Activated CD4-positive, CD25-positive, alpha-beta regulatory T cell treated with anti-CD3 and anti-CD28 coated beads, Interleukin-2, amount 50 U/mL, for 24 hours (primary cell): Measurements from ENCODE around the gene STRBP.

Experiments
- ATAC-seq, 2 donors: fragments of 150-1000 bp; cut with Tn5 transposase; one replicate each; pipeline ENCODE4 v1.10.0; 2021; ENCODE audit warnings: mild to moderate bottlenecking in 1 of 2, moderate library complexity in 1 of 2

Gene STRBP

DNA sequence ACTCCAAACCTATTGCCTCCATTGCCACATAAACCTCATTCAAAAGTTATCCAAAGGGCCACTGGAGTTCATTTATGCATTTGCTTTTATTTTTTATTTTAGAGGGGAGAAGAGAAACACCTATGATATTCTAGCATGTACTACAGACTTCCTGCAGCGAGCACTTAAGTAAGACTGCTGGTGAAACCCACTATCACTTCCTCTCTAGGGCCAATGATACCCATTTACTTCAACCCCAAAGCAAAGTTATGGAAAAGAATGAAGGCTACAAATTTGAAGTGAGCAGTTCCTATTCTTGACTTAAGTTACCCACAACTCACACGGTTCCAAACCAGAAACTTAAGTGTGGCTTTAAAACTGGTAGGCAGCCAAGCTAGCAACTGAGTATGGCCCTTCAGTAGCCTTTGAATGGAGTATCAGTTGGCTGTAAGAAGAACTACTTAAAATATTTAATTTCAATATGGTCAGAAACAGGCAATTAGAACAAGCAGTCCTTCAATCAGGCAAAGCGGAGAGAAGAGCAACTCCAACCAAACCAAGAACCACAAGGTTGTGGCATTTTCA, 140.8 kb downstream of the STRBP start:
- ATAC-seq = no peak

DNA sequence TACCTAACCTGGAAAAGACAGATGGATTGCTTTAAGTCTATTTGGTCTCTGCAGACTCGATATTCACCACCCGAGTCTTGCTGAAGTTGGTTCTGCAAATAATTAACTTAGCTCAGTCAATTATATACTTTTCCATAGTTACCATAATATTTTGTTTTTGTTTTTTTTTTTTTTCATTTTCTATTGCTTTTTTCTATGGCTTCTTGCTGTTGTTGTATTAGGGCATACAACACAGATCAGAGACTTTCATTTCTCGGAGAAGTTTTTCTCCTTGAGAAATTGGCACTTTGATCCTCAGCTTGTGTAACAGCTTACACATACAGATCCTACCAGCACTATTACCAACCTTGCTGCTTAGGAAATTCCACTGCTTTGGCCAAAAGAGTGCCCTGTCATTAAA, 146.9 kb downstream of the STRBP start:
- ATAC-seq = no peak

DNA sequence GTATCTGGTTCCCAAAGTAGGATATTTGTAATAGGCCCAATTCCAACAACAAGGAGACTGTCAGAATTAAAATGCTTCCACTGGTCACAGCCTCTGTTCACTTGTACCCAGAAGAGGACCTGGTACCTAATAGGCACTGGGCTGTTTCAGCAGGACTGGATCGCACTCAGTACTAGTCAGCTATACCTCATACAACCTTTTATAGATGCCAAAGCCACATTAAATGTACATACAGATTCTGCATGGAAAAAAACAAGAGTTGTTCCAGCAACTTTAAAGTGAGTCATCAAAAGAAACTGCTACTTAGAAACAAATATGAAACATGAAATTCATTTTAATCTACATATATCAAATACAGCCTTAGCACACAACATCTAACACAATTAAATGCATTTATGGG, 147.4 kb downstream of the STRBP start:
- ATAC-seq = no peak

DNA sequence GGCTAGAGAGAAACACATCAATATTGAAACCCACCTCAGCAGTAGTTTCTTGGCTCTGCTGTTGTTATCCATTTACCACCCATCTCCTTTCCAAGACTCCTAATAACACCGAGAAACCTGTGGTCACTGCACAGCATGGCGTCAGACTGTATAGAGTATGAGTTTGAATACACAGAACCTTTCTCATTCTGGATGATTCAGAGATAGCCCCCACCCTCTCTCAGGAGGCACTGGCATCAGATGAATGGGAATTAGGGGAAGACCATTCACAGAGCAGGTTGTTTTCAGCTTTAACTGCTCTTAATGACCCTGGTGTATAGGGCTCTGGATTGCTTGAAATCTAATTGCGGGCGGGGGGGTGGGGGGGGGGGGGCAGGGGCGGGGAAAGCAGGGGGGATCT, 148.3 kb downstream of the STRBP start:
- ATAC-seq = no peak

DNA sequence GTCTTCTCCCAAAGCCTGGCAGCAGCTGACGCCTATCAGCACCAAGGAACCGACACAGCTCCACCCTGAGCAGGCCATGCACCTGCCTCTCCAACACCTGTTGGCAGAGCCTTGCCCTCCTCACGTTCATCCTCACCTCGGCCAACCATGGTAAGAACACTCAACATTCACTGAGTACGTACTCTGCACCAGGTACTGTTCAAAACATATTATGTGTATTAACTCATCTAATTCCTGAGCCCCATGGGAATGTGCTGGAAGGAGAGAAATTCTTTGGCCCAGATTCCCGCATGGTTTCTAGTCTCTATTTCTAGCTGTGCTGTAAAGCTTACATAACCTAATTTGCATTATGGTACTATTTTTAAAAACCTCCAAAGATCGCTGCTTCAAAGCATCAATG, 148.8 kb downstream of the STRBP start:
- ATAC-seq = no peak

DNA sequence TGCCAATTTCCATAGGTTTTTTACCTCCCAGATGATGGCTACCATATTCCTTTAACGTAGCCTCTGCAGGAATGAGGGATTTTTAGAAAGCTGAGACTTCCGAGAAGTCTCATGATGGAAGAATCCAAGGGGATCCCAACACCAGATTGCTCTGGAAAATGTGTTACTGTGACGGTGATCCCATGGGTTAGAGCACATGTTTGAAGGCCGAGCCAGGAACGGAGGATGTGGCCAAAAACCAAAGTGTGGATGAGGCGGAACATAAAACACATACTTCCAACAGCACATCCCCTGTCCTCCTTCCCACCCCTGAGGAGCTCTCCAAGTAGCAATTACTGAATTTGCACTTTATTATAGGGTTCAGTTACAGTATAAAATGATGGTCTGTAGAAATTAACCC, 152.3 kb downstream of the STRBP start:
- no peak for ATAC-seq

DNA sequence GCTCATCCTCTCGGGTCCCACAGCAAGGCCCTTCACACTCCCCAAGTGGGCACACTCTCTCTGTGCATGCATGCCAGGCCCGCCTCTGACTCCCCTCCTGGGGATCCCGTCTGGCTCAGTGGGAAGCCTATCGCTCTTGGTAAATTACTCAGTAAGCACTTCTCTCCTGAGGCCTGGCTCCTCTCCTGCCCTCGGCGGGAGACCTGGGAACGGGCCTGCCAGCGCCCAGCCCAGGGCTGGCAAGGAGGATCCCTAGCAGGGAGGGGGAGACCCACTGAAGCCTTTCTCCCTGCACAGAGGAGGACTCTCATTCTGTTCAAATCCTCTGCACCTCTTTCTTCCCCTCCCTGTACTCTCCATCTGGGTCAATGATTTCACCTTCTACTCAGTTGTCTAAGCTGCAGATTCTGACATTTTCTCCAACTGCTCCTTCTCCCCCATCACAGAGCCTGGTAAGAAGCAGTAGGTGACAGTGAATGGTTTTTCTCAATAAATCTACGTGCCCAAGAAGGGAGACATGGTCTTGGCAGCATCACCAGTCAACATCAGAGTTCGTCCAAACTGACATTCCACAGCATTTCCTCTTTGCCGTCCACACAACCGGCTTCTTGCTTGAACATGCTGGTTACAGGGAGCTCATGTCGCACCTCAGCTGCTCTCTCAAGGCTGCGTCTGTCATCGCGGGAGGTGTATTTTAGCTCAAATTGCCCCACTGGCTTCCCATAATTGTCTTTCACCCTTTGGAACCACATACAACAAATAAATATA, 153.1 kb downstream of the STRBP start:
- ATAC-seq = no peak

DNA sequence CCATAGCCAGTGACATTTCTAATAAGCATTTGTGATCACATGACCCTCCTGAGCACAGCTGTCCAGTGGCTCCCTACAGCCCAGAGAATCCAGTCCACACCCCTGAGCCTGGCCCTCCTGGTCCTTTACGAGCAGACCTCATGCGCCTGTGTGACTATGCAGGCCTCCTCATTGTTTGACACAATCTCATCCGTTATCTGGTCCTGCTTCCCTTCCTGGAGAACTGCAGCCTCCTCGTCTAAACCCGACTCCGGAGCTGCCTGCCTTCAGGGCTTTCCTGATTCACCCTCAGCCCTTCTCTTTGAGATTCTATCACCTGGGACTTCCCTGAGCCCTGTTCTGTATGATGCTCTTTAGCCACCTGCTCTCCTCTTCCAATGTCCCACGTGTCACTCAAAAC, 155.2 kb downstream of the STRBP start:
- ATAC-seq = no peak

DNA sequence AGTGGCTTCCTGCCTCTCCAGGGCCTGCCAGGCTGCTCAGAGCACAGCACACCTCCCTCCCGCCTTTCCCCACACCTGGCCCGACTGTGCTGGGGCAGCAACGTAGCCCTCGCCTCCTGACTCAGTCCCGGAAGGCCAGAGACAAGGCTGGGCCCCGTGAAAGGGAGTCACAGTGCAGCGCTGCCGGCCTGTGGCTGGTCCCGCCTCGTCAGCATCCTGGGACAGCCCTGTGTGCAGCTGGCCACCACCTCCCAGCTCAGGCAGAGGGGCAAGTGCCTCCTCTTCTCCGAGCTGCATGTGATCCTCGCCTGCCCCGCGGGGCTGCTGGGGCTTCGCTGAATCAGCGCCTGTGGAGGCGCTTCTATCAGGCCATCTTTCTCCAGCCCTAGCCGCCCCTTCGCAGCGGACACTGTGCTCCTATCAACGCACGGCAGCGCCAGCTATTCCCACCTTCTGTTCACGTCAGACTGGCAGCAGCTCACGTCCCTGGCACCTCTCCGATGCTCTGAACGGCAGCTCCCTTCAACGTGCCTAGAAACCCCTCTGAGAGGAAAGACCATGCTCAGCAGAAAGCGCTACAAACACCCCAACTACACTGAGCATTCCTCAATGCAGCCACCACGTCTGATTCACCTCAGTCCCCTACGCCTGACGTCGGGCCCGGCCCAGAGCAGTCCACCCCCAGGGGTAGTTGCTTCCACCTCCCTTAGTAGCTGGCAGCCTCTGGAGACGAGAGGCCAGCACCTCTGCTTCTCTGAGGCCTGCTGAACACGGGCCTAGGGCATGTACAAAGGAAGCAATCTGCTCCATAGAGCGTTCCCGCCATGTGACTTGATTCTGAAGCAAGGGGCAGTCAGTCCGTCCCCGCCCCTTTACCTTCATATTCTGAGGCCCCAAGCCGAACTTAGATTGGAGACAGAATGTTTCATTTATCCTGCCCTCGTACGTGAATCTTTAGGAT, 156.1 kb downstream of the STRBP start:
- ATAC-seq = peak; percentile 30 to 38

DNA sequence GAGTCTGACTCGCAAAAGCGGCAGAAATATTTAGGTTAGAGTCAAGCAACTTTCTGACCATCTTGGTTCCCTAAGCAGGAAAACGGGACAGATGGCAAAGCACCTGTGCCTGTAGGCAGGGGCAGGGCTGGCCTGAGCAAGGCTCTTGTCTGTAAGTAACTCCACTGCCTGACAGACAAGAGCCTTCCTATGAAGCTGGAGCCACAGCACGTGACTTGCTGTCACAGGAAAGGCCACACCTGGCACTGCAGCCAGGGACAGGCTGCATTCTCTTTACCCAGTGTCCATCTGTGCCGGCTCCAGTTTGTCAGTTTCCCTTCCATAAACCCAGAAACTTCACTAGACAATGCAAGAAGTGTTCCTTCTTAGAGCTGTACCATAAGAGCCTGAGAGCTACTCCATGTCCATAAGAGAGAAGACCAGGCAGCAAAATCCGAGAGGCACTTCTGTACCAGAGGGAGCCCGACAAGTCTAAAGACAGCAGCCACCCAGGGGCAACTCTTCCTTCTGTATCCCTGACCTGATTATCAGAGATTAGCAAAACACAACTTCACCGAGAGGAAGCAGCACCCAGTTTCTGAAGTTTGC, 156.9 kb downstream of the STRBP start:
- no peak for ATAC-seq

DNA sequence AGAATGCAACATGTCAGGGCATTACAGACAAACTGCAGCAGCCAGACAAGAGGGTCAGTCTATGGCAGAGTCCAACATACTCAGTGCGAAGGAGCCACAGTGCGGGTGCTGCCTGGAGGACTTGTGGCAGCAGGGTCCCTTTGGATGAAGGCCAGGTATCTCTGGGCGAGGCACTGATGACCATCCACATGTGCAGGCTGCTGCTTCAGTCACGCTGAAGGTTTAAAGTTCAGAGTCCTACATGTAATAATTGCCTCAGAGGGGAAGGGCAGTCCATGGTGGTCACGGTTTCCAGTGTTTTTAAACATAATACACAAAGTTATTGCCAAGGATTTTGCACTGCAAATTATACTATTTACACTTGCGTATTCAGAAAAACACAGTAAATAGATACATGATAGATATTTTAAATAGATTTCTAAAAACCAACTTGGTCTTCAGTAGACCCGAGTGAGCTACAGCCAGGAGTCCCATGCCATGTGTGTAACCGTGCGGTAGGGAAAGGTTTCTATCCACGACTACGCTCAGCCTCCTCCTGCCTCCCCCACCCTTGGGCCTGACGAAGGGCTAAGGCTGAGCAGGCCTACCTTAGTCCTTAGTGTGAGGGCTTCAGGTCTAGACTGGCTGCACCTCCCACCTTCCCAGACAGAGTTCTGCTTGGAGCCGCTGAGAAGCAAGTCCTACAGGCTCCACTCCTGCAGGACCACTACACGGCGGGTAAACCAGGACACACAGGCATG, 158.7 kb downstream of the STRBP start:
- ATAC-seq = no peak

DNA sequence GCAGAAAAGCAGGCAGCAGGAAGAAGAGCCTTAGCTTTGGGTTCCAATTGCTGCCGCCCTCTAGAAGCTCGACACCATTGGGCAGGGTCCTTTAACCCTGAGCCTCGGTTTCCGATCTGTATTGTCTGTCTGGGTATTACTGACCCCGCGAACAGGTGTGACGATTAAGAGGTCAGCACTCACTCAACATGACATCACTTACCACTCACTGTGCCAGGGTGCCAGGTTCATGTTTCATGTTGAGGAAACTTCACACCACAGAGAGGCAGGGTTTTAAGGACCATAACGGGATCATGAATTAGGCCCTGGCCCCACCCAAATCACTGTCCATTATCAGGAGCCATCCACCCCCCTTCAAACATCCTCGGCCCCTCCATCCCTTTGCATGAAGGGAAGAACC, 159.4 kb downstream of the STRBP start:
- no peak for ATAC-seq

DNA sequence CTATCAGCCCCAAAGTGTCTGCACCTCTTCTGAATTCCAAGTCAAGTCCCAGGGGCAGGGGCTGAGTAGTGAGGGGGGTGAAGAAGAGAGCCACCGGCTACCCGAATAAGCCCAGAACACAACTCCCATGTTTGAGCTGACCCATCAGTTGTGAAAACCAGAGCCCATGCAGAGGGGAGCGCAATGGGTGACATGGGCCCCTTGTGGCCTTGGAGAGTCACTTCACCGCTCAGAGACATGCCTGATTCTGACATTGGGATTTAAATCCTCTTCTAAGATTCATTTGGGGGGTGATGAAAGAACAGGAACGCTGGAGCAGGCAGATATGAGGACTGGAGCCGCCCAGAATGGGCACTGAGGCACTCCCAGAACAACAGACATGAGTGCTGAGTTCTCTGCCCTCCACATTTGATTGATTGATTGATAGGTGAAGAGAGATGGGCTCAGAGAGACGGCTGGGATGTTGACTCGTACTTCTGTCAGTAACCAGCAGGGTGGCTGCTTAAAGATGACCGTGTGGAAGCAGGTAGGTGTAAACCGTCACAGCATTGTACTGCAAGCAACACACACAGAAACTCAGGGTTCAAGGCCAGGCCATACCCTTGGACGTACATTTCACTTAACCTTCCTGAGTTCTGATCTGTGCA, 160.6 kb downstream of the STRBP start:
- ATAC-seq = no peak

DNA sequence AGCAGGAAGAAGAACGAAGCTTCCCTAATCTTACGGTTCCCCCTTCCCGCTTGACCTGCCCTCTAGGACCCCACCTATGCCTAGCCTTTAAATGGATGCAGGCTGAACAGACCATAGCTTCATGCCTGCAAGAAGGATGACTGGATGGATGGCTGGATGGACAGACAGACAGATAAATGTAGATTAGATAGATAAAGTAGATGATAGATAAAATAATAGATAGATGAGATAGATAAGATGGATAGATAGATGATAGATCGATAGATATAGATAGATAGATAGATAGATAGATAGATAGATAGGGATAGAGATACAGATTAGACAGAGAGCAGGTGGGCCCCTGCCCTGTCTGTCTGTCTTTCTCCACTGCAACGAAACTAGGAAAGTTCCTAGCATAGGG, 162.9 kb downstream of the STRBP start:
- ATAC-seq = no peak

DNA sequence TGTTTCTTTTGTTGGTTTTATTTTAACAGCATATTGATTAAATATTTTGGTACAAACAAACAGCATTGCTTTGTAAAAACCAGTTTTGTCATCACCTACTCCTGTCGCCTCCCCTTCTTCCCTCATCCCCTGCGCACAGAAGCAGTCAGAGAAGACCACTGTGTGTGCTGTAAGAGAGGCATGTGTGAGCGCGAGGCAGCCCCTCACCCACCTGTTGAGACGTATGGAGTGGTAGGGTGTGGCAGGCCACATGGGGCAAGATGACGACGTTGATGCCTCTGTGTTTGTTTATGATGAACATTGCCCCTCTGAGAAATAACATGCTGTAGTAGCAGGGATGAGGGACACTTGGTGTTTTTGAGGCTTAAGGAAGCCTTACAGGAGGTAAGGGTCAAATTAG, 163.6 kb downstream of the STRBP start:
- ATAC-seq = no peak

DNA sequence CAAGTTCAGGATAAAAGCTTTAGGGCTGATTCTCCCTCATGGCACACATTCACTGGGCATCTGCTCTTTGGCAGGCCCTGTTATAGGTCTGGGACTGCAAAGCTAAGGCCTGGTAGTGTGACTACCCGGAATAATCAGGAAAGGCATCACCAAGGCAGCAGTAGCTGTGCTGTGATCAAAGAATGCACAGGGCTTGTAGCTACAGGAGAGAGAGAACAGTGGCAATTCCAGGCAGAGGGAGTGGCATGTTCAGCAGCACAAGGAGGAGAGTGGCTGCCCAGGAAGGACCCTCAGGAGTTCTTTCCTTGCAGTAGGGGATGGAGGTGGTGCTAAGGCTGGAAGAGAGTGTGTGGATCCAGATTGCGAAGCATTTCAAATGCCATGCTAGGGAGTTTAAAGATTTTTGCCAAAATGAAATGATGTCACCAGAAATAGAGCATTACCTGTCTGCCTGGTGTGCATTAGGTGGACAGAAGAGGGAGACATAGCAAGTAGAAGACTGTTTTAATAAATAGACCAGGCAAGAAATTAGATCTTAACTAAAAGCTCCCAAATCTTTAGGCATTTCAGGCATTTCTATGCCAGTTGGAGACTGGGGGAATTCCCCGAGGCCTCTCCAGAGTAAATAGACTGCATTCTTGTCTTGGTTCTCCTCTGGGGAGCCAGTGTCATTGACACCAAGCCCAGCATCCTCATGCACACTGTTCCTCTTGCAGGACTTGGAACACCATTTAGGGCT, 165.8 kb downstream of the STRBP start:
- no peak for ATAC-seq

DNA sequence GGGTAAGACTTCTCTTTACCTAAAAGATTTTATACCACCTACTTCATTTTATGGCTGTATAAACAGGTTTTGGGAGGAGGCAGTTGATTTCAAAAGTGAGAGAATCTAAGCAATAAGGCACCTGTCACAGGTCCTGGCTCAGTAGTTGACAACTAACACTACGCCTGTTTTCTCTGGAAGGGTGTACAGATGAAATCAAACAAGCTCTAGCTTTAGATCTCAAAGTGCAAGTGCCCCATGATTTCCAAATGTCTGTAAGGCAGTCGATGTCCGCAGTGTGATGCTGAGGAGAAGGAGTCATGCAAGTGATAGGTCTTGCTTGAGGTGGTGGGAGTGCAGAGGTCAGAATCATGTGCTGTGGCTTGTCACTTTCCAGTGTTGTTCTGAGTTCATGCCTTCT, 168.8 kb downstream of the STRBP start:
- no peak for ATAC-seq

DNA sequence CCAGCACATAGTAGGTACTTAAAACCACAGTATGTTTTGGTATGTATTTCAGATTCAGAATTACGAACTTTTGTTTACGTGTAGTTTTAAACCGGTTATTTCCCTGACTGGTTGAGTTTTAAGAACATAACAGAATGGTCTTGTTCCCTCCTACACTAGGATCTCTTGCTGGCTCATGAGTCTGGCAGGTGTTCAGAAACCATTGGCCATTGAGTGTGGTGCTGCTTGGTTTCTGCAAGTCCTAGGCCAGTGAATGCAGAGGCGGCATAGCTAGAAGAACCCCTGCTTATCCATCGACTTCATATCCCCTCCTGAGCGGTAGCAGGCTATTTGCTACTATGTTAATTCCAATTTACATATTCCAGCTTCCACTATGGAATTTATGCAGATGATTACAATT, 169.3 kb downstream of the STRBP start:
- ATAC-seq = no peak

DNA sequence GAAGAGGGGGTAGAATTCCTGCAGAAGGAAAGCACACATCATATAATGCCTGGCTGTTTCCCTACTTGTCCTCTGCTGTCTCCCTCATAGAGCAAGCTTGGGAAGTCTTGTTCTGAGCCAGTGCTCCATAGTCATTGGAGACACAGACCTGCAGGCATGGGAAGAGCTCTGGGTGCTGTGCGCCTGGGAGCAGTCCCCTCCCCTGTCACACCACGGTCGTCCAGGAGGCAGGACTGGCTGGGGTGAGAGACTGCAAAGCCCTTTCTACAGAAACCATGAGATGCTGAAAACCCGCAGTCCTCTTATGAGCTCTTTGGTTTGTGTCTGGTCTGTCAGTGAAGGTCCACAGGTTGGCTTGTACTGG, 170.3 kb downstream of the STRBP start:
- no peak for ATAC-seq

DNA sequence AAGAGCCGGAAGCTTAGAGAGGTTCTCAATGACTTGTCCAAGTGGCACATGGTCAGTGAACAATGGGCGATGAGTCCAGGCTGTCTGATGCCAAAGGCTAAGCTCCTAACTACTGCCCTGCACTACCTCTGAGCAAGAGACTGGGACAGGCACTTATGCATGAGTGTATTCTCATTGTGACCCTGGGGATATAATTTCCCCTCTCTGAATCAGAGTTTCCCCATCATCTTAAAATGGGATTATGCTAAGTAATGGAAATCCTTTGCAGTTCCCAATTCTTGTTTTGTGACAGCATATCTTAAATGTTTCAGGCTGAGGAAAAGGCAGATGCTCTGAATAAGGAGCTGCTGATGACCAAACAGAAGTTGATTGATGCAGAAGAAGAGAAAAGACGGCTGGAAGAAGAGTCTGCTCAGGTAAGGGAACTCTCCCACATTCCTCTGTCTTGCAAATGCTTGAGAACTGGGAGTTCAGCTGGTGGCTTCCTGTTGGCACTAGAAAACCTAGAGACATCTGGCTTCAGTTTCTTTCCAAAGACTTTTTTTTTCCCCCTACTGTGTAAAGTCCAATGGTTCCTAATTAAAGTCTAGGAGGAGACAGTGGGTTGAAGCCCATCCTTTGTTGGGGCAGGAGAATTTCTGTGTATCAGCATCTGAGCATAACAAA, 170.8 kb downstream of the STRBP start:
- ATAC-seq = no peak

DNA sequence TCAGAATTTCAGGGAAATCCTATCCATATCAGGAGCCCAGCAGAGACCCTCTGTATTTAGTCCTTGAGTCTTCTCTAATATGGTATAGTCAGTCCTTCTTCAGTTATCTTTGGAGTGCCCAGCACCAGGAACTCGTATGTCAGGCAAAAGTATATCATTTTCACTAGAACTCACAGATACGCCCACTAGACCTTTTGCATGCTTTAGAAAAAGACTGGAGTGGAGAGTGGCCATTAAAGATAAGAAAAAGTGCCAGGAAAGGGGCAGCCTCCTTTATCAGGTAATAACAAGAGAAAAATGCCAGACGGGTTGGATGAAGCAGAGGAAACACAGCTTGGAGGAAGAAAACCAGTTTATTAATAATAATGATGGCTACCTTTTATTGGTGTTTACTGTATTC, 171.4 kb downstream of the STRBP start:
- ATAC-seq = no peak
